Body of pancreas (tissue), 4 donors: ENCODE data around the gene KIF6. TPM values are rescaled to one million over a fixed set of nuclear protein-coding genes. Genes with fewer than 3 reads are reported as not detected.

Experiments
- ATAC-seq: fragments of 150-250 bp; one replicate; pipeline ENCODE4 v1.9.1; 2016
- DNase-seq, 4 donors: peaks; one replicate each; pipeline ENCODE4 v3.0.0-alpha.2; 2019
- H3K27ac ChIP-seq, 4 donors: fragments of 200-600 bp; sonication (generic); 1 replicate in 3 of 4; 2 replicates in 1 of 4; pipeline versions ENCODE4 v1.5.1 to v1.6.1; 2016 to 2019; ENCODE audit warnings: mild to moderate bottlenecking in 1 of 4, mixed read lengths in 1 of 4, moderate library complexity in 1 of 4
- H3K27me3 ChIP-seq, 2 donors: fragments of 200-600 bp; sonication (generic); one replicate each; pipeline ENCODE4 v1.6.0; 2016; ENCODE audit warnings: mild to moderate bottlenecking in 1 of 2
- H3K36me3 ChIP-seq, 2 donors: fragments of 200-600 bp; sonication (generic); replicated peaks in 1 of 2; 2 replicates each; pipeline ENCODE4 v1.5.1; 2016; ENCODE audit warnings: low read depth in 2 of 2; ENCODE audit not compliant: insufficient read depth in 1 of 2
- H3K4me1 ChIP-seq: fragments of 200-600 bp; sonication (generic); one replicate; pipeline ENCODE4 v1.6.0; 2016
- H3K4me3 ChIP-seq, 2 donors: fragments of 200-600 bp; sonication (generic); 1 replicate in 1 of 2; 2 replicates in 1 of 2; pipeline ENCODE4 v1.5.1; 2016 to 2019
- H3K9me3 ChIP-seq, 3 donors: fragments of 200-600 bp; sonication (generic); 1 replicate in 2 of 3; 2 replicates in 1 of 3; pipeline ENCODE4 v1.5.1; 2016
- CTCF ChIP-seq, 7 experiments: fragments of 450-650 bp in 4 of 7; fragments of 200-600 bp in 3 of 7; sonication (generic) in 3 of 7; IDR thresholded peaks; one replicate each; pipeline ENCODE4 v1.5.1; 2016 to 2019; ENCODE audit warnings: antibody characterized with exemption in 7 of 7
- POLR2A ChIP-seq, 3 donors: fragments of 450-650 bp; IDR thresholded peaks; one replicate each; pipeline ENCODE4 v1.6.1; 2016; ENCODE audit warnings: antibody characterized with exemption in 3 of 3, mild to moderate bottlenecking in 2 of 3
- WGBS, 2 donors: methylation state at CpG; one replicate each; pipeline ENCODE4 v1.1.5; 2017; 5-methylcytosine and 5-hydroxymethylcytosine counted together
- intact Hi-C: fragments of 100-400 bp; cut with DNase I; formaldehyde crosslinking; loops from one replicate; pipeline ENCODE4 v1.15.1; 2023
- total RNA-seq, 2 donors: library from RNA; depleted of rRNA; stranded (reverse); fragments of >200 nt; gene quantifications; one replicate each; pipeline ENCODE4 v1.1.0, GENCODE V29; 2016

Gene KIF6
- total RNA-seq, 2 donors from 2014 or later, result not detected

- WGBS, 2 donors, result 55 to 56% methylated on average over 14 of the region's 14 CpGs
- TF ChIP-seq CTCF (IDR thresholded peaks at IDR 0.05), result no peak
- TF ChIP-seq POLR2A (IDR thresholded peaks at IDR 0.05), result no peak
- DNase-seq, result peak in 1 of 4 donors; percentile 33
- H3K27ac ChIP-seq, result peak overlapping the region in 1 of 4 donors; percentile 14
- ATAC-seq, result no peak
- H3K27me3 ChIP-seq, result no peaks in the 10 kb centered on the region
- no peaks in the 10 kb centered on the region for H3K36me3 ChIP-seq
- peaks cover 30% of the 10 kb centered on the region for H3K4me1 ChIP-seq
- no peaks in the 10 kb centered on the region for H3K9me3 ChIP-seq
- H3K4me3 ChIP-seq, result no peak overlapping the region
- intact Hi-C loops, result no loop called here
Observed at GRCh38 chr6:39342692-39343395, 382.4 kb downstream of the KIF6 start.

GRCh38 chr6:39341937-39342336 is 383.3 kb downstream of the KIF6 start:
- DNase-seq (no peak), ATAC-seq (no peak)
- Histone ChIP-seq H3K4me3 (no peak overlapping the region), H3K36me3 (no peaks in the 10 kb centered on the region), H3K9me3 (no peaks in the 10 kb centered on the region), H3K27ac (no peak overlapping the region), H3K27me3 (no peaks in the 10 kb centered on the region), H3K4me1 (peaks cover 30% of the 10 kb centered on the region)
- intact Hi-C loops, result no loop called here
- 62 to 93% methylated on average over 5 of the region's 5 CpGs for WGBS, 2 donors
- no peak for TF ChIP-seq CTCF (IDR thresholded peaks at IDR 0.05)
- TF ChIP-seq POLR2A (IDR thresholded peaks at IDR 0.05), result no peak

GRCh38 chr6:39341352-39341751 is 383.9 kb downstream of the KIF6 start:
- TF ChIP-seq POLR2A (IDR thresholded peaks at IDR 0.05), result no peak
- TF ChIP-seq CTCF (IDR thresholded peaks at IDR 0.05), result no peak
- no peaks in the 10 kb centered on the region for H3K27me3 ChIP-seq
- intact Hi-C loops, result no loop called here
- H3K27ac ChIP-seq, result no peak overlapping the region
- DNase-seq (no peak), ATAC-seq (no peak)
- no peaks in the 10 kb centered on the region for H3K36me3 ChIP-seq
- no peak overlapping the region for H3K4me3 ChIP-seq
- peaks cover 30% of the 10 kb centered on the region for H3K4me1 ChIP-seq
- WGBS, 2 donors, result 77 to 91% methylated on average over 3 of the region's 3 CpGs
- no peaks in the 10 kb centered on the region for H3K9me3 ChIP-seq

DNA sequence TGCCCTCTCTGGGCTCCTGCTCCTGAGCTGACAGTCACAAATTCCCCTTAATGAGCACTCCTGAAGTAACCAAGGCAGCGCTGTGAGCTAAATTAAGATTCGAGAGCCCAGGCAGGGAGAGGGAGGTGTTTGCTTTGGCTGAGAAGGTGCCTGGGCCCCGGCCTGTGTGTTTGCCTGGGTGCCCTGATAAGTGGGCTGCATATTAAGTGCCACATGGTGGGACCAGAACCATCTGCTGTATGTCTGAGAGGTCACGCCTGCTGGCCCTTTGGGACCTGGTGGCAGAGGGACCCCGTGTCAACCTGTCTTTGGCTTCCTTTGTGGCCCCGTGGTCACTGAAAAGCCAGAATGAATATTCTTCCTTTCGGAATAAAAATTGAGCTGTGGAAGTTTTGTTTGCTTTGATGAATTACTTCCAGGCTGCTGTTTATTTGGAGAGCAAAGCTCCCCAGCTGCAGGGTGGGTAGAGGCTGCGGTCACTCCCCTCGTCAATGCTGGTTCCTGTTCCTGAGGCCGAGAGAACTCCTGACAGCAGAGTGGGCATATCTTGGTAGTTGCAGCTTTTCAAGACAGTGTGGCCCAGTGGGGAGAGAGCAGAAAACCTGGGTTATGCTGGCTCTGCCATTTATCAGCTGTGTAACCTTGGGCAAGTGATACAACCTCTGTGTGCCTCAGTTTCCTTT is 385.2 kb downstream of the KIF6 start:
- WGBS, 2 donors, result 12 to 26% methylated on average over 5 to 10 of the region's 10 CpGs
- Histone ChIP-seq H3K27ac (peak overlapping the region; percentile 25 to 65 (median 59)), H3K36me3 (no peaks in the 10 kb centered on the region), H3K9me3 (no peaks in the 10 kb centered on the region), H3K27me3 (no peaks in the 10 kb centered on the region), H3K4me1 (peaks cover 30% of the 10 kb centered on the region), H3K4me3 (no peak overlapping the region)
- peak; percentile 75 for ATAC-seq
- DNase-seq, result peak; percentile 53 to 85 (median 78)
- no peak for TF ChIP-seq POLR2A (IDR thresholded peaks at IDR 0.05)
- intact Hi-C loops, result no loop called here

GRCh38 chr6:39339096-39339867 is 385.9 kb downstream of the KIF6 start:
- H3K36me3 ChIP-seq, result no peaks in the 10 kb centered on the region
- H3K4me1 ChIP-seq, result peaks cover 30% of the 10 kb centered on the region
- TF ChIP-seq CTCF (IDR thresholded peaks at IDR 0.05), result no peak
- ATAC-seq, result peak; percentile 26
- peak overlapping the region in 3 of 4 donors; percentile 54 to 65 (median 64) for H3K27ac ChIP-seq
- WGBS, 2 donors, result 20 to 21% methylated on average over 8 to 9 of the region's 9 CpGs
- intact Hi-C loops, result no loop called here
- no peaks in the 10 kb centered on the region for H3K9me3 ChIP-seq
- DNase-seq, result no peak
- no peak overlapping the region for H3K4me3 ChIP-seq
- no peaks in the 10 kb centered on the region for H3K27me3 ChIP-seq
